ENCODE results near the gene TNFRSF12A. TPM values are rescaled to one million over a fixed set of nuclear protein-coding genes. Genes with fewer than 3 reads are reported as not detected.

The TNFRSF12A gene
- total and polyA plus RNA-seq, 9 donors, result 3.7 to 52.5 (median 8.5) TPM

- no peaks in the 10 kb centered on the region for H3K36me3 ChIP-seq
- no peak for TF ChIP-seq EP300 (IDR thresholded peaks at IDR 0.05)
- no peak for TF ChIP-seq POLR2A (IDR thresholded peaks at IDR 0.05)
- TF ChIP-seq, protein P1, sequence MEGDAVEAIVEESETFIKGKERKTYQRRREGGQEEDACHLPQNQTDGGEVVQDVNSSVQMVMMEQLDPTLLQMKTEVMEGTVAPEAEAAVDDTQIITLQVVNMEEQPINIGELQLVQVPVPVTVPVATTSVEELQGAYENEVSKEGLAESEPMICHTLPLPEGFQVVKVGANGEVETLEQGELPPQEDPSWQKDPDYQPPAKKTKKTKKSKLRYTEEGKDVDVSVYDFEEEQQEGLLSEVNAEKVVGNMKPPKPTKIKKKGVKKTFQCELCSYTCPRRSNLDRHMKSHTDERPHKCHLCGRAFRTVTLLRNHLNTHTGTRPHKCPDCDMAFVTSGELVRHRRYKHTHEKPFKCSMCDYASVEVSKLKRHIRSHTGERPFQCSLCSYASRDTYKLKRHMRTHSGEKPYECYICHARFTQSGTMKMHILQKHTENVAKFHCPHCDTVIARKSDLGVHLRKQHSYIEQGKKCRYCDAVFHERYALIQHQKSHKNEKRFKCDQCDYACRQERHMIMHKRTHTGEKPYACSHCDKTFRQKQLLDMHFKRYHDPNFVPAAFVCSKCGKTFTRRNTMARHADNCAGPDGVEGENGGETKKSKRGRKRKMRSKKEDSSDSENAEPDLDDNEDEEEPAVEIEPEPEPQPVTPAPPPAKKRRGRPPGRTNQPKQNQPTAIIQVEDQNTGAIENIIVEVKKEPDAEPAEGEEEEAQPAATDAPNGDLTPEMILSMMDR (IDR thresholded peaks at IDR 0.05), result no peak
- H3K27me3 ChIP-seq, result no peaks in the 10 kb centered on the region
- H3K9me3 ChIP-seq, result no peaks in the 10 kb centered on the region
- H3K27ac ChIP-seq, result no peak overlapping the region
- no peak for DNase-seq
- WGBS, 3 donors, result 1 to 4% (median 3%) methylated on average over 12 to 40 of the region's 40 CpGs
- H3K4me1 ChIP-seq (ENCODE audit: insufficient read depth), result no peaks in the 10 kb centered on the region
- intact Hi-C loops (cut with DNase I), result loop anchor here in 1 of 4 donors (10.0 kb wide), 1 partner anchor 129 kb away; no protein-coding TSS in a partner anchor
- peak overlapping the region; percentile 23 for H3K4me3 ChIP-seq
Observed at GRCh38 chr16:3035972-3036725, 16.0 kb downstream of the TNFRSF12A start.

DNA sequence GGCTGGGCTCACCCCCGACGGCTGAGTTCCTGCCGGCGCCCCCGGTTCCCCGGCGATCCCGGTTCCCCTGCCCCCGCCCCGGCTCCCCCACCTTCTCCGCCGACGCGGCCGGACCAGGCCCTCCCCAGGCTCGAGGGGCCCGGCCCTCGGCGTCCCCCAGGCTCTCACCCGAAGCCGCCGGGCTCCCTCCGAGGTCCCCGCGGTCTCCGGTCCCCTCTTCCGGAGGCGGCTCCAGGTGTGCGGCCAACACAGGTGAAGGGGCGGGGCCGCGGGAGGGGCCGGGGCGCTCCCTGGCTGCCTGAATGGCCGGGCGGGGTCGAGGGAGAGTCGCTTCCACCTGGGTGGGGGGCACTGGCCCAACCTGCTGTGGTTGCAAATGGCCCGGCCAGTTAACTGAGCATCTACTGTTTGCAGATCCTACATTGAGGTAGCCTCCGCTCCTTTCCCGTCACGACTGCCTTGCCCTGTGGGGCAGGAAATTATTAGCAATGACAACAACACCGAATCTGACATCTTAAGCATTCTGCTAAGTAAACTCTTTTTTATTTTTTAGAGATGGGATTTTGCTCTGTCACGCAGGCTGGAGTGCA, 16.7 kb downstream of the TNFRSF12A start, which contains the start of gene BICDL2:
Gene BICDL2 (minus strand): TSS at position 219 of the 590 bp plus-strand sequence. CDS start 1,448 bp downstream, outside the sequence.
- WGBS, 3 donors, result 5 to 26% (median 11%) methylated on average over 8 to 44 of the region's 44 CpGs
- Histone ChIP-seq H3K4me3 (peak within 1 kb of the TSS; percentile 23), H3K4me1 (ENCODE audit: insufficient read depth) (no peaks in the 10 kb centered on the region), H3K27ac (no peak within 1 kb of the TSS), H3K9me3 (no peaks in the 10 kb centered on the region), H3K27me3 (no peaks in the 10 kb centered on the region), H3K36me3 (no peaks in the 10 kb centered on the region)
- TF ChIP-seq POLR2A (IDR thresholded peaks at IDR 0.05) (no peak), EP300 (IDR thresholded peaks at IDR 0.05) (no peak)
- TF ChIP-seq, protein P1 (IDR thresholded peaks at IDR 0.05), result no peak
- DNase-seq, result no peak
- intact Hi-C loops (cut with DNase I), result loop anchor here in 1 of 4 donors (10.0 kb wide), 1 partner anchor 128 kb away; no protein-coding TSS in a partner anchor

GRCh38 chr16:3038256-3038655, 18.1 kb downstream of the TNFRSF12A start:
- H3K27ac ChIP-seq, result no peak overlapping the region
- H3K36me3 ChIP-seq, result no peaks in the 10 kb centered on the region
- no peaks in the 10 kb centered on the region for H3K27me3 ChIP-seq
- no peak for TF ChIP-seq POLR2A (IDR thresholded peaks at IDR 0.05)
- TF ChIP-seq, protein P1 (IDR thresholded peaks at IDR 0.05), result no peak
- no peak for TF ChIP-seq EP300 (IDR thresholded peaks at IDR 0.05)
- no peaks in the 10 kb centered on the region for H3K4me1 ChIP-seq (ENCODE audit: insufficient read depth)
- intact Hi-C loops (cut with DNase I), result loop anchor here in 1 of 4 donors (10.0 kb wide), 1 partner anchor 127 kb away; no protein-coding TSS in a partner anchor
- H3K9me3 ChIP-seq, result no peaks in the 10 kb centered on the region
- no peak overlapping the region for H3K4me3 ChIP-seq
- DNase-seq, result no peak
- WGBS, 3 donors, result 28 to 39% (median 30%) methylated on average over 11 of the region's 11 CpGs

- 74 to 77% (median 76%) methylated on average over 5 of the region's 5 CpGs for WGBS, 3 donors
- no peaks in the 10 kb centered on the region for H3K36me3 ChIP-seq
- H3K9me3 ChIP-seq, result no peaks in the 10 kb centered on the region
- no peak for DNase-seq
- no peak overlapping the region for H3K4me3 ChIP-seq
- no peak overlapping the region for H3K27ac ChIP-seq
- H3K4me1 ChIP-seq (ENCODE audit: insufficient read depth), result no peaks in the 10 kb centered on the region
- H3K27me3 ChIP-seq, result no peaks in the 10 kb centered on the region
- intact Hi-C loops (cut with DNase I), result loop anchor here in 1 of 4 donors (10.0 kb wide), 1 partner anchor 126 kb away; no protein-coding TSS in a partner anchor
- TF ChIP-seq POLR2A (IDR thresholded peaks at IDR 0.05) (no peak), EP300 (IDR thresholded peaks at IDR 0.05) (no peak)
- TF ChIP-seq, protein P1 (IDR thresholded peaks at IDR 0.05), result no peak
Observed at GRCh38 chr16:3038896-3039295, 18.7 kb downstream of the TNFRSF12A start.
